Vagina (tissue), 2 donors: ENCODE results near the gene MRPL55. TPM values are rescaled to one million over a fixed set of nuclear protein-coding genes. Genes with fewer than 3 reads are reported as not detected.
A peak's percentile ranks its signal among the peaks of the same experiment; 100 is the strongest.

Source experiments
- DNase-seq, 2 donors: peaks; one replicate each; pipeline ENCODE4 v3.0.0-alpha.2; 2017; ENCODE audit errors: extremely low spot score in 2 of 2
- H3K27ac ChIP-seq: fragments of 200-600 bp; sonication (generic); one replicate; pipeline ENCODE4 v1.5.1; 2019
- H3K27me3 ChIP-seq: fragments of 200-600 bp; sonication (generic); one replicate; pipeline ENCODE4 v1.5.1; 2019
- H3K36me3 ChIP-seq, 2 donors: fragments of 200-600 bp; sonication (generic); one replicate each; pipeline ENCODE4 v1.5.1; 2017 to 2019
- H3K4me1 ChIP-seq: fragments of 200-600 bp; sonication (generic); one replicate; pipeline ENCODE4 v1.5.1; 2019
- H3K4me3 ChIP-seq, 2 donors: fragments of 200-600 bp; sonication (generic); 1 replicate in 1 of 2; 2 replicates in 1 of 2; pipeline ENCODE4 v1.5.1; 2016 to 2019
- H3K9me3 ChIP-seq: fragments of 200-600 bp; sonication (generic); one replicate; pipeline ENCODE4 v1.5.1; 2019
- CTCF ChIP-seq, 3 experiments: fragments of 450-650 bp in 2 of 3; fragments of 200-600 bp in 1 of 3; sonication (generic) in 1 of 3; IDR thresholded peaks; one replicate each; pipeline ENCODE4 v1.5.1; 2017 to 2019; ENCODE audit warnings: antibody characterized with exemption in 3 of 3, mild to moderate bottlenecking in 2 of 3, moderate library complexity in 2 of 3
- POLR2A ChIP-seq, 2 donors: fragments of 450-650 bp; IDR thresholded peaks; one replicate each; pipeline ENCODE4 v1.6.1; 2017; ENCODE audit warnings: antibody characterized with exemption in 2 of 2, mild to moderate bottlenecking in 2 of 2, moderate library complexity in 2 of 2
- POLR2AphosphoS5 ChIP-seq, 2 donors: sonication (generic); formaldehyde crosslinking; IDR thresholded peaks; one replicate each; pipeline ENCODE4 v1.9.0; 2017; ENCODE audit warnings: antibody characterized with exemption in 2 of 2, mild to moderate bottlenecking in 2 of 2, low read depth in 1 of 2; ENCODE audit not compliant: insufficient read depth in 1 of 2
- intact Hi-C: fragments of 100-400 bp; cut with DNase I; formaldehyde crosslinking; loops from one replicate; pipeline ENCODE4 v1.15.1; 2023
- total RNA-seq: library from RNA; depleted of rRNA; stranded (reverse); fragments of >200 nt; gene quantifications from one replicate; pipeline ENCODE4 v1.2.3, GENCODE V29; 2016

Gene MRPL55
- total RNA-seq, 1 donor from 2014 or later: 73.7 TPM

DNA sequence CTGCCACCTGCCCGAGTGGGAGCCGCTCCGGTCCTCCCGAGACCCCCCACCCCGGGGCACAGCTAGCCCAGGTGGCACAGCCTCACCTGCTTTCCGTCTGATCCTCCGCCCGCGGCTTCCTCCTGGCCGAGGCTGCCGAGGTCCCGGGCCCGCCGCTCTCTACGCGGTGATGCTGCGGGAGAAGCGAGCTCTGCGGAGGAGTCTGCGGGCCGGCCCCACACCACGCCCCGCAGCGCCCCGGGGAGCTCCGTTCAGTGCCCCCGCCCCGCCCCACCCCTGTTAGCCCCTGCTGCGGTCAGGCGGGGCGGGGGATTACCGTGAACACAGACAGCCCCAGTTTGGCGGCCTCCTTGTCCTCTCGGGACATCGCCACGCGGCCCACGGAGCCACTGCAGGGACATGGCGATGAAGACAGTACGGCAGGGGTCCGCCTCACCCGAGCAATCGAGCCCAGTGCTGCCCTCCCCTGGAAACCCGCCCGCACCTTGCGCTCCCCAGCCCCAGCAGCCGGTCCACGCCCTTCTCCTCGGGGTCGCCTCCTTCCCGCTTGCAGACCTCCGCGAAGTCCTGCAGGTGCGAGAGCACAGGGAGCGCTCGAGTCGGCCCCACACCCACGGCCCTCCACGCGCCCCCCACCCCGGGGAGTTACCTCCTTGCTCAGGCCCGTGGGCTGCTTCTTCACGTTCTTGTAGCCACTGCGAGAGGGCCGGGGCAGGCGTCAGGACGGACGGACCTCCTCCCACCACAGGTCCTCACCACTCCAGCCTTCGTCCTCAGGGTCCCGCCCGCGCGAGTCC, 6.9 kb downstream of the MRPL55 start:
- TF ChIP-seq CTCF (IDR thresholded peaks at IDR 0.05) (no peak), POLR2A (IDR thresholded peaks at IDR 0.05) (no peak), POLR2AphosphoS5 (IDR thresholded peaks at IDR 0.05; ENCODE audit: insufficient read depth in 1 of 2, low read depth in 1 of 2) (no peak)
- H3K9me3 ChIP-seq: no peaks in the 10 kb centered on the region
- peak overlapping the region; percentile 91 for H3K27ac ChIP-seq
- H3K4me1 ChIP-seq: peaks cover 32% of the 10 kb centered on the region
- H3K4me3 ChIP-seq: peak overlapping the region; percentile 83 to 93
- no peaks in the 10 kb centered on the region for H3K27me3 ChIP-seq
- H3K36me3 ChIP-seq: peaks cover 0 to 43% of the 10 kb centered on the region in 2 donors
- intact Hi-C loops: no loop called here
- no peak for DNase-seq

DNA sequence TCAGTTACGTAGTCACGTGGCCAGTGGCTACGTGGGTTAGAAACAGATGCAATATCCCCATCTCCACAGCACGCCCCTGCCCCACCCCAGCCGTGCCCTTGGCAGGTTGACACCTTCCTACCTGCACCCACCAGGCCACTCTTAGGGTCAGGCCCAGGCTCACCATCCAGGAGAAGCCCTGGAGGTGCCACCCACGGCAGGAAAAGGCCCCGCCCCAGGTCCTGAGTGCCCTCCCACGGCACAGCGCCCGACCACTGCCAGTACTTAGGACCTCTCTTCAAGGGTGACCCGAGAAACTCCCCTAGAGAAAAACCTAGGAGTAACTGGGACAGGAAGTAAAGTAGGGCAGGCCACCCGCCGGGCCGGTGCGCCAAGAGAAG, 7.5 kb downstream of the MRPL55 start:
- TF ChIP-seq POLR2A (IDR thresholded peaks at IDR 0.05) (no peak), CTCF (IDR thresholded peaks at IDR 0.05) (no peak), POLR2AphosphoS5 (IDR thresholded peaks at IDR 0.05; ENCODE audit: insufficient read depth in 1 of 2, low read depth in 1 of 2) (no peak)
- no peaks in the 10 kb centered on the region for H3K27me3 ChIP-seq
- H3K4me1 ChIP-seq: peaks cover 37% of the 10 kb centered on the region
- H3K36me3 ChIP-seq: peaks cover 0 to 43% of the 10 kb centered on the region in 2 donors
- H3K27ac ChIP-seq: peak overlapping the region; percentile 91
- no peaks in the 10 kb centered on the region for H3K9me3 ChIP-seq
- DNase-seq: peak in 1 of 2 donors; percentile 87
- intact Hi-C loops: no loop called here
- peak overlapping the region; percentile 83 to 93 for H3K4me3 ChIP-seq

DNA sequence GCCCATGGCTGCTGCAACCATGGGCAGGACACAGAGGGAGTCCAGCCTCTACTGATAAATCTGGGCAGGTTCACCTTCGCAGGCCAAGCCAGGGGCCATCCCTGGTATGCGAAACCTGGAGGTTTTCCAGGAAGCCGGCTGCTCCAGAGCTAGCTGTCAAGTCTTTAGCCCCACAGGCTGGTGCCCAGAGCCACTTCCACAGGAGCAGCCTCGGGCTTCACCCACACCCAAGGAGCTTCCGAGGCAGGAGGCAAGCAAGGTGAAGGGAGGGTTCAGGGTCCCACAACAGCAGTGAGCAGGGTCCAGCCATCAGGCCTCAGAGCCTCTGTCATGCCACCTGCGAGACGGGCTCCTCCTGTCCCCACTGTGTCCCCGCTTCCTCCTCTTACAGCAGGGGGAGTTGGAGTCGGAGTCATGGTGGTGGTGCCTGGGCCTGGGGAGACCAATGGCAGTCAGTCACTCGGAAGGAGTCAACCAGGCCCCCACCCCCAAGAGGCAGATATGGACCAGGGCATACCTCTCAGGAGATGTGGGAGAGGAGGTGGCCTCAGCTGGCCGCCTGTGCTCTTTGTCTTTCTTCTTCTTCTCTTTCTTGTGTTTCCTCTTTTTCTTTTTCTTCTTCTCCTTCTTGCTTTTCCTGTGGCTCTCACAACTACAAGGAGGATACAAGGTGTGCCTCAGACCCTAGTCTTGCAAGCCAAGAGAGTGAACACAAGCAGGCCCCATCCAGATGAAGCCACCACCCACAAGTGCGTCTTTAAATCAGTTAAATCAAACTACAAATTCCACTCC, 8.1 kb downstream of the MRPL55 start:
- no peaks in the 10 kb centered on the region for H3K9me3 ChIP-seq
- no peak overlapping the region for H3K27ac ChIP-seq
- H3K27me3 ChIP-seq: no peaks in the 10 kb centered on the region
- H3K36me3 ChIP-seq: peaks cover 0 to 44% of the 10 kb centered on the region in 2 donors
- no peak for DNase-seq
- H3K4me1 ChIP-seq: peaks cover 43% of the 10 kb centered on the region
- TF ChIP-seq POLR2A (IDR thresholded peaks at IDR 0.05): no peak
- no peak for TF ChIP-seq POLR2AphosphoS5 (IDR thresholded peaks at IDR 0.05; ENCODE audit: insufficient read depth in 1 of 2, low read depth in 1 of 2)
- no peak for TF ChIP-seq CTCF (IDR thresholded peaks at IDR 0.05)
- H3K4me3 ChIP-seq: peak overlapping the region in 1 of 2 donors; percentile 83
- intact Hi-C loops: no loop called here

DNA sequence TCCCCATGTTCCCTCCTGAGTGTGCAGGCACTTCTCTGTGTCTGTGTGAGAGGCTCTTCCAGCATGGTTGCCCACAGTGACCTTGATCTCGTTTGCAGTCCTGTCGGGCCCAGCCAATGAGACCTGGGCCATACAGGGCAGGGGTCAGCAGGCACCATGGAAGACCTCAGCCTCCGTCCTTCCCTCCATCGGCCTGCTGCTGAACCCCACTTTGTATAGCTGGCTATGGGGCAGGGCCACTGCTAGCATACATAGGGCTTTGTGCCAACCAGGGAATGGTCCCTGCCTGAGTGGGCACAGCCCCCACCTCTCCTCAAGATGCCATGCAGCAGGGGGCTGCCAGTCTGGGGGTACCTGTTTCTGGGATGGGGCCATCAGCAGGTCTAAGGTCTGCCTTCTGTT, 9.8 kb downstream of the MRPL55 start:
- H3K27me3 ChIP-seq: no peaks in the 10 kb centered on the region
- H3K4me3 ChIP-seq: no peak overlapping the region
- H3K27ac ChIP-seq: no peak overlapping the region
- peaks cover 5% of the 10 kb centered on the region for H3K9me3 ChIP-seq
- DNase-seq: no peak
- peaks cover 0 to 49% of the 10 kb centered on the region in 2 donors for H3K36me3 ChIP-seq
- TF ChIP-seq POLR2A (IDR thresholded peaks at IDR 0.05): no peak
- no peak for TF ChIP-seq POLR2AphosphoS5 (IDR thresholded peaks at IDR 0.05; ENCODE audit: insufficient read depth in 1 of 2, low read depth in 1 of 2)
- no peak for TF ChIP-seq CTCF (IDR thresholded peaks at IDR 0.05)
- H3K4me1 ChIP-seq: peaks cover 42% of the 10 kb centered on the region
- intact Hi-C loops: no loop called here
